K562 (cell line): Measurements from ENCODE around the gene C1orf167. TPM values are rescaled to one million over a fixed set of nuclear protein-coding genes. Genes with fewer than 3 reads are reported as not detected.

Experiments used
- ATF1 ChIP-seq, 2 experiments: fragments of 450-650 bp in 1 of 2; IDR thresholded peaks; 2 replicates each; pipeline ENCODE4 v1.6.1; 2016; ENCODE audit warnings: missing compliant biosample characterization in 1 of 2, missing genetic modification characterization in 1 of 2
- ATF7 ChIP-seq: fragments of 450-650 bp; IDR thresholded peaks from 2 replicates; pipeline ENCODE4 v1.7.1; 2014; ENCODE audit warnings: mild to moderate bottlenecking, moderate library complexity
- CC2D1A ChIP-seq: fragments of 450-650 bp; IDR thresholded peaks from 2 replicates; pipeline ENCODE4 v1.6.1; 2017; ENCODE audit warnings: mild to moderate bottlenecking
- CEBPG ChIP-seq, 3 experiments: fragments of 200-800 bp in 1 of 3; sonication (Bioruptor generic) in 1 of 3; sonication (generic) in 1 of 3; formaldehyde crosslinking in 1 of 3; IDR thresholded peaks in 2 of 3; conservative IDR thresholded peaks in 1 of 3; 2 replicates each; pipeline versions ENCODE4 v1.6.1 to v1.8.0; 2016 to 2022; ENCODE audit warnings: missing compliant biosample characterization in 2 of 3, missing genetic modification characterization in 2 of 3, mild to moderate bottlenecking in 1 of 3, missing genetic modification reagents in 1 of 3
- CREM ChIP-seq: IDR thresholded peaks from 2 replicates; pipeline ENCODE4 v1.6.1; 2014; ENCODE audit warnings: antibody characterized with exemption, low read depth
- DNMT1 ChIP-seq: fragments of 450-650 bp; IDR thresholded peaks from 2 replicates; pipeline ENCODE4 v1.6.1; 2016; ENCODE audit warnings: antibody characterized with exemption, mild to moderate bottlenecking
- ELF2 ChIP-seq: fragments of 250-450 bp; sonication (Bioruptor Pico); IDR thresholded peaks from 2 replicates; pipeline ENCODE4 v1.5.0; 2021; ENCODE audit warnings: mild to moderate bottlenecking
- EP300 ChIP-seq: IDR thresholded peaks from 2 replicates; pipeline ENCODE4 v1.6.1; 2012; ENCODE audit warnings: low read length, improper control_type of control experiment
- ESRRA ChIP-seq: fragments of 450-650 bp; IDR thresholded peaks from 2 replicates; pipeline ENCODE4 v1.6.1; 2014; ENCODE audit warnings: low read depth, mild to moderate bottlenecking, moderate library complexity, borderline replicate concordance
- FOXJ3 ChIP-seq: sonication (generic); formaldehyde crosslinking; IDR thresholded peaks from 2 replicates; pipeline ENCODE4 v1.4.0; 2020; ENCODE audit warnings: mild to moderate bottlenecking, missing genetic modification reagents
- GABPB1 ChIP-seq: sonication (generic); formaldehyde crosslinking; IDR thresholded peaks from 2 replicates; pipeline ENCODE4 v1.8.0; 2022; ENCODE audit warnings: mild to moderate bottlenecking, missing genetic modification reagents
- GTF2E2 ChIP-seq: fragments of 200-800 bp; sonication (Bioruptor generic); IDR thresholded peaks from 2 replicates; pipeline ENCODE4 v1.6.1; 2016; ENCODE audit warnings: missing genetic modification characterization, missing compliant biosample characterization
- HOXB6 ChIP-seq: fragments of 250-450 bp; sonication (Bioruptor Pico); IDR thresholded peaks from 2 replicates; pipeline ENCODE4 v1.5.1; 2022; ENCODE audit warnings: mild to moderate bottlenecking, borderline replicate concordance
- KLF16 ChIP-seq: IDR thresholded peaks from 2 replicates; pipeline ENCODE4 v1.6.1; 2016; ENCODE audit warnings: antibody characterized with exemption
- MCM3 ChIP-seq: fragments of 450-650 bp; IDR thresholded peaks from 2 replicates; pipeline ENCODE4 v1.6.1; 2016
- MLLT1 ChIP-seq, 2 experiments: fragments of 450-650 bp; IDR thresholded peaks; 2 replicates each; pipeline ENCODE4 v1.6.1; 2016
- SMARCA5 ChIP-seq: fragments of 450-650 bp; IDR thresholded peaks from 2 replicates; pipeline ENCODE4 v1.6.1; 2016
- SNIP1 ChIP-seq: fragments of 450-650 bp; IDR thresholded peaks from 2 replicates; pipeline ENCODE4 v1.7.1; 2017; ENCODE audit warnings: low read depth, mild to moderate bottlenecking
- SUPT5H ChIP-seq: fragments of 450-650 bp; IDR thresholded peaks from 2 replicates; pipeline ENCODE4 v1.6.1; 2016
- TAF7 ChIP-seq: fragments of 450-650 bp; IDR thresholded peaks from 2 replicates; pipeline ENCODE4 v1.6.1; 2016; ENCODE audit warnings: missing genetic modification characterization, missing compliant biosample characterization
- TRIM24 ChIP-seq, 2 experiments: fragments of 450-650 bp; IDR thresholded peaks; 2 replicates each; pipeline ENCODE4 v1.6.1; 2016
- polyA plus RNA-seq, 8 experiments: library from polyadenylated mRNA; depleted of rRNA in 4 of 8; stranded (reverse) in 5 of 8; unstranded in 3 of 8; fragments of >200 nt; fragmentation: Nextera tagmentation in 2 of 8; fragmentation: Illumina TruSeq in 1 of 8; extraction: Ambion mirVana in 2 of 8; extraction: Trizol in 1 of 8; gene quantifications; 2 replicates each; pipeline versions ENCODE4 v1.2.1 to v1.2.3, GENCODE V29; 2011 to 2014; ENCODE audit warnings: inconsistent platforms in 1 of 8, missing spikeins in 1 of 8
- total RNA-seq, 7 experiments: library from RNA; depleted of rRNA in 6 of 7; stranded (reverse); fragments of >200 nt in 6 of 7; fragmentation: Illumina TruSeq in 2 of 7; extraction: Trizol in 2 of 7; gene quantifications; 2 replicates each; pipeline versions ENCODE4 v1.2.1 to v1.2.3, GENCODE V29; 2011 to 2021; ENCODE audit warnings: low replicate concordance in 1 of 7
- TF ChIP-seq, protein P1 (sequence below): fragments of 450-650 bp; IDR thresholded peaks from 2 replicates; pipeline ENCODE4 v1.6.1; 2016; ENCODE audit warnings: mild to moderate bottlenecking
- TF ChIP-seq, protein P2 (sequence below): IDR thresholded peaks from 2 replicates; pipeline ENCODE4 v1.6.1; 2011; ENCODE audit not compliant: insufficient read length; ENCODE audit errors: extremely low read depth
- TF ChIP-seq, protein P3 (sequence below), 2 experiments: fragments of 450-650 bp in 1 of 2; sonication (generic) in 1 of 2; formaldehyde crosslinking in 1 of 2; IDR thresholded peaks in 1 of 2; conservative IDR thresholded peaks in 1 of 2; 2 replicates each; pipeline versions ENCODE4 v1.6.1 to v1.8.1; 2016 to 2023; ENCODE audit warnings: mild to moderate bottlenecking in 2 of 2, moderate library complexity in 2 of 2, inconsistent platforms in 1 of 2, missing genetic modification reagents in 1 of 2

C1orf167 gene
- total and polyA plus RNA-seq, 9 of the 15 experiments (the other 6 are each of a cell fraction or from before 2014, with no cell fraction given), result 0.22 to 0.86 (median 0.31) TPM; not detected in 2

GRCh38 chr1:11740258-11741192, 21.5 kb upstream of the C1orf167 start (continued):
- TF ChIP-seq, protein P1, sequence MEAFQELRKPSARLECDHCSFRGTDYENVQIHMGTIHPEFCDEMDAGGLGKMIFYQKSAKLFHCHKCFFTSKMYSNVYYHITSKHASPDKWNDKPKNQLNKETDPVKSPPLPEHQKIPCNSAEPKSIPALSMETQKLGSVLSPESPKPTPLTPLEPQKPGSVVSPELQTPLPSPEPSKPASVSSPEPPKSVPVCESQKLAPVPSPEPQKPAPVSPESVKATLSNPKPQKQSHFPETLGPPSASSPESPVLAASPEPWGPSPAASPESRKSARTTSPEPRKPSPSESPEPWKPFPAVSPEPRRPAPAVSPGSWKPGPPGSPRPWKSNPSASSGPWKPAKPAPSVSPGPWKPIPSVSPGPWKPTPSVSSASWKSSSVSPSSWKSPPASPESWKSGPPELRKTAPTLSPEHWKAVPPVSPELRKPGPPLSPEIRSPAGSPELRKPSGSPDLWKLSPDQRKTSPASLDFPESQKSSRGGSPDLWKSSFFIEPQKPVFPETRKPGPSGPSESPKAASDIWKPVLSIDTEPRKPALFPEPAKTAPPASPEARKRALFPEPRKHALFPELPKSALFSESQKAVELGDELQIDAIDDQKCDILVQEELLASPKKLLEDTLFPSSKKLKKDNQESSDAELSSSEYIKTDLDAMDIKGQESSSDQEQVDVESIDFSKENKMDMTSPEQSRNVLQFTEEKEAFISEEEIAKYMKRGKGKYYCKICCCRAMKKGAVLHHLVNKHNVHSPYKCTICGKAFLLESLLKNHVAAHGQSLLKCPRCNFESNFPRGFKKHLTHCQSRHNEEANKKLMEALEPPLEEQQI, result no peak
- peak; percentile 45; the same call in 1 of the 2 replicates for TF ChIP-seq CREM
- TF ChIP-seq HOXB6, result no peak
- peak; percentile 17; the same call in 1 of the 2 replicates for TF ChIP-seq KLF16
- peak; percentile 70 for TF ChIP-seq EP300
- no peak for TF ChIP-seq GABPB1 (CRISPR knock-in tag)
- TF ChIP-seq TAF7 (tag), result no peak
- TF ChIP-seq DNMT1, result no peak
- peak in 1 of 2 experiments; percentile 63; a peak in 1 of 4 replicates for TF ChIP-seq MLLT1 (IDR thresholded peaks at IDR 0.05)
- peak; percentile 48; the same call in 1 of the 2 replicates for TF ChIP-seq GTF2E2
- TF ChIP-seq ATF1 (CRISPR knock-in tag; IDR thresholded peaks at IDR 0.05), result no peak
- peak; percentile 78 for TF ChIP-seq ATF1 (tag; IDR thresholded peaks at IDR 0.05)
- TF ChIP-seq CC2D1A, result no peak
- TF ChIP-seq CEBPG (CRISPR knock-in tag; IDR thresholded peaks at IDR 0.05), result no peak
- TF ChIP-seq CEBPG (tag; conservative IDR thresholded peaks at IDR 0.05 in 1 of 2, IDR thresholded peaks at IDR 0.05 in 1 of 2), result no peak
- TF ChIP-seq, protein P2, sequence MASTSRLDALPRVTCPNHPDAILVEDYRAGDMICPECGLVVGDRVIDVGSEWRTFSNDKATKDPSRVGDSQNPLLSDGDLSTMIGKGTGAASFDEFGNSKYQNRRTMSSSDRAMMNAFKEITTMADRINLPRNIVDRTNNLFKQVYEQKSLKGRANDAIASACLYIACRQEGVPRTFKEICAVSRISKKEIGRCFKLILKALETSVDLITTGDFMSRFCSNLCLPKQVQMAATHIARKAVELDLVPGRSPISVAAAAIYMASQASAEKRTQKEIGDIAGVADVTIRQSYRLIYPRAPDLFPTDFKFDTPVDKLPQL, result no peak
- TF ChIP-seq, protein P3, sequence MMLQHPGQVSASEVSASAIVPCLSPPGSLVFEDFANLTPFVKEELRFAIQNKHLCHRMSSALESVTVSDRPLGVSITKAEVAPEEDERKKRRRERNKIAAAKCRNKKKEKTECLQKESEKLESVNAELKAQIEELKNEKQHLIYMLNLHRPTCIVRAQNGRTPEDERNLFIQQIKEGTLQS (IDR thresholded peaks at IDR 0.05), result peak; percentile 84
- TF ChIP-seq, protein P3 (CRISPR knock-in tag; conservative IDR thresholded peaks at IDR 0.05), result no peak
- TF ChIP-seq MCM3, result no peak
- peak; percentile 96; the same call in 1 of the 2 replicates for TF ChIP-seq ESRRA
- TF ChIP-seq SMARCA5, result no peak
- no peak for TF ChIP-seq SNIP1
- TF ChIP-seq SUPT5H, result no peak
- TF ChIP-seq FOXJ3 (CRISPR knock-in tag), result no peak
- TF ChIP-seq ATF7, result peak; percentile 82
- no peak for TF ChIP-seq TRIM24 (IDR thresholded peaks at IDR 0.05)
- TF ChIP-seq ELF2 (CRISPR knock-in tag), result 0 out of 2 replicates have a peak, but pooled peaks have one; percentile 22
